Mucosa of stomach (tissue), 1 donor: ENCODE data around the gene IL24.

ENCODE experiments used
- H3K27me3 ChIP-seq: one replicate; pipeline ENCODE4 v1.7.0; 2013; ENCODE audit warnings: mild to moderate bottlenecking, low read length; ENCODE audit not compliant: control insufficient read depth, insufficient read depth
- H3K36me3 ChIP-seq: one replicate; pipeline ENCODE4 v1.7.0; 2013; ENCODE audit warnings: low read length; ENCODE audit not compliant: control insufficient read depth, insufficient read depth
- H3K4me1 ChIP-seq: one replicate; pipeline ENCODE4 v1.7.0; 2013; ENCODE audit warnings: mild to moderate bottlenecking, low read length; ENCODE audit not compliant: control insufficient read depth, insufficient read depth
- H3K4me3 ChIP-seq: one replicate; pipeline ENCODE4 v1.7.0; 2013; ENCODE audit warnings: low read length
- H3K9ac ChIP-seq: one replicate; pipeline ENCODE4 v1.7.0; 2013; ENCODE audit warnings: mild to moderate bottlenecking, low read length, moderate library complexity
- H3K9me3 ChIP-seq: one replicate; pipeline ENCODE4 v1.7.0; 2013; ENCODE audit warnings: mild to moderate bottlenecking, low read length, moderate library complexity; ENCODE audit not compliant: control insufficient read depth
- donor health status: Pancreatic carcinoma.

The IL24 gene

GRCh38 chr1:206909161-206909882, 12.1 kb downstream of the IL24 start:
- Histone ChIP-seq H3K4me1 (peaks cover 14% of the 10 kb centered on the region), H3K9me3 (no peaks in the 10 kb centered on the region), H3K9ac (peak overlapping the region; percentile 55), H3K36me3 (no peaks in the 10 kb centered on the region), H3K27me3 (peaks cover 35% of the 10 kb centered on the region), H3K4me3 (peak overlapping the region; percentile 24)

- H3K9ac ChIP-seq: peak overlapping the region; percentile 55
- H3K4me1 ChIP-seq: peaks cover 14% of the 10 kb centered on the region
- no peaks in the 10 kb centered on the region for H3K36me3 ChIP-seq
- H3K9me3 ChIP-seq: no peaks in the 10 kb centered on the region
- H3K27me3 ChIP-seq: peaks cover 35% of the 10 kb centered on the region
- H3K4me3 ChIP-seq: peak overlapping the region; percentile 24
Measured at GRCh38 chr1:206909883-206910318, 12.7 kb downstream of the IL24 start.

GRCh38 chr1:206911064-206911663, 13.9 kb downstream of the IL24 start:
- Histone ChIP-seq H3K9me3 (no peaks in the 10 kb centered on the region), H3K36me3 (no peaks in the 10 kb centered on the region), H3K27me3 (peaks cover 35% of the 10 kb centered on the region), H3K4me3 (no peak overlapping the region), H3K4me1 (peaks cover 14% of the 10 kb centered on the region), H3K9ac (no peak overlapping the region)

- no peaks in the 10 kb centered on the region for H3K9me3 ChIP-seq
- peaks cover 14% of the 10 kb centered on the region for H3K4me1 ChIP-seq
- H3K36me3 ChIP-seq: no peaks in the 10 kb centered on the region
- no peak overlapping the region for H3K4me3 ChIP-seq
- no peak overlapping the region for H3K9ac ChIP-seq
- H3K27me3 ChIP-seq: peaks cover 30% of the 10 kb centered on the region
Measured at GRCh38 chr1:206912445-206913095, 15.3 kb downstream of the IL24 start.

GRCh38 chr1:206913766-206914537, 16.7 kb downstream of the IL24 start:
- Histone ChIP-seq H3K27me3 (peaks cover 18% of the 10 kb centered on the region), H3K4me1 (peaks cover 11% of the 10 kb centered on the region), H3K4me3 (no peak overlapping the region), H3K36me3 (no peaks in the 10 kb centered on the region), H3K9ac (no peak overlapping the region), H3K9me3 (no peaks in the 10 kb centered on the region)

- Histone ChIP-seq H3K36me3 (no peaks in the 10 kb centered on the region), H3K27me3 (peaks cover 11% of the 10 kb centered on the region), H3K9ac (no peak overlapping the region), H3K4me1 (peaks cover 1% of the 10 kb centered on the region), H3K9me3 (no peaks in the 10 kb centered on the region), H3K4me3 (no peak overlapping the region)
Measured at GRCh38 chr1:206915030-206915735, 17.9 kb downstream of the IL24 start.

GRCh38 chr1:206916000-206916709, 18.9 kb downstream of the IL24 start:
- no peaks in the 10 kb centered on the region for H3K36me3 ChIP-seq
- H3K9ac ChIP-seq: no peak overlapping the region
- H3K4me3 ChIP-seq: no peak overlapping the region
- H3K27me3 ChIP-seq: peaks cover 4% of the 10 kb centered on the region
- peaks cover under 1% of the 10 kb centered on the region for H3K4me1 ChIP-seq
- no peaks in the 10 kb centered on the region for H3K9me3 ChIP-seq

GRCh38 chr1:206918076-206918475, 20.8 kb downstream of the IL24 start:
- Histone ChIP-seq H3K36me3 (no peaks in the 10 kb centered on the region), H3K4me3 (no peak overlapping the region), H3K4me1 (peaks cover 19% of the 10 kb centered on the region), H3K9ac (no peak overlapping the region), H3K27me3 (peaks cover 4% of the 10 kb centered on the region), H3K9me3 (no peaks in the 10 kb centered on the region)

GRCh38 chr1:206921772-206922265, 24.6 kb downstream of the IL24 start, which contains the start of gene FCMR:
Gene FCMR (minus strand): TSS chr1:206921941. CDS start chr1:206921854, 87 bp downstream.
- Histone ChIP-seq H3K27me3 (no peaks in the 10 kb centered on the region), H3K4me1 (peaks cover 19% of the 10 kb centered on the region), H3K36me3 (no peaks in the 10 kb centered on the region), H3K9me3 (no peaks in the 10 kb centered on the region), H3K9ac (no peak within 1 kb of the TSS), H3K4me3 (no peak within 1 kb of the TSS)

GRCh38 chr1:206922524-206922923, 25.3 kb downstream of the IL24 start:
- Histone ChIP-seq H3K9ac (no peak overlapping the region), H3K36me3 (no peaks in the 10 kb centered on the region), H3K27me3 (no peaks in the 10 kb centered on the region), H3K4me1 (peaks cover 24% of the 10 kb centered on the region), H3K4me3 (no peak overlapping the region), H3K9me3 (no peaks in the 10 kb centered on the region)
